ENCODE results near the gene UFSP2. TPM values are rescaled to one million over a fixed set of nuclear protein-coding genes. Genes with fewer than 3 reads are reported as not detected.
A peak's percentile ranks its signal among the peaks of the same experiment; 100 is the strongest.

UFSP2 gene
- total RNA-seq (ENCODE audit: unreplicated experiment), result 38.0 TPM
- long read RNA-seq, transcript UFSP2-201 (12 exons, 1,630 nt), result major isoform, 40 of 45 reads
- long read RNA-seq, partial matches to known transcripts, result 0 of 45 reads
- long read RNA-seq, other reads (novel, unspliced or antisense), result 4 of 45 reads

- peak; percentile 87 for DNase-seq
- H3K27me3 Mint-ChIP-seq (ENCODE audit: unreplicated experiment), result peaks cover 8% of the 10 kb centered on the region
- H3K9me3 Mint-ChIP-seq (ENCODE audit: unreplicated experiment), result peaks cover 11% of the 10 kb centered on the region
- H3K4me3 Mint-ChIP-seq (ENCODE audit: unreplicated experiment), result peak within 1 kb of the TSS; percentile 90
- H3K36me3 Mint-ChIP-seq (ENCODE audit: unreplicated experiment), result no peaks in the 10 kb centered on the region
- peak within 1 kb of the TSS; percentile 79 for H3K27ac Mint-ChIP-seq (ENCODE audit: unreplicated experiment)
- peaks cover 8% of the 10 kb centered on the region for H3K4me1 Mint-ChIP-seq (ENCODE audit: low read depth, unreplicated experiment)
- TF ChIP-seq CTCF (IDR thresholded peaks at IDR 0.05; ENCODE audit: partially characterized antibody, unreplicated experiment), result no peak
Measured at GRCh38 chr4:185425647-185426352, at the start of gene UFSP2. Gene UFSP2, minus strand, starts transcription at chr4:185425964. Its CDS starts 96 bp downstream, at chr4:185425868.

- H3K4me3 Mint-ChIP-seq (ENCODE audit: unreplicated experiment), result no peak overlapping the region
- H3K4me1 Mint-ChIP-seq (ENCODE audit: low read depth, unreplicated experiment), result peaks cover 2% of the 10 kb centered on the region
- no peak for DNase-seq
- peaks cover 7% of the 10 kb centered on the region for H3K27me3 Mint-ChIP-seq (ENCODE audit: unreplicated experiment)
- no peak overlapping the region for H3K27ac Mint-ChIP-seq (ENCODE audit: unreplicated experiment)
- TF ChIP-seq CTCF (IDR thresholded peaks at IDR 0.05; ENCODE audit: partially characterized antibody, unreplicated experiment), result no peak
- H3K9me3 Mint-ChIP-seq (ENCODE audit: unreplicated experiment), result peaks cover 2% of the 10 kb centered on the region
- H3K36me3 Mint-ChIP-seq (ENCODE audit: unreplicated experiment), result peaks cover 9% of the 10 kb centered on the region
Measured at GRCh38 chr4:185473247-185473646, 47.5 kb upstream of the UFSP2 start.

GRCh38 chr4:185472103-185472542 lies 46.4 kb upstream of the UFSP2 start:
- Mint-ChIP-seq H3K27me3 (ENCODE audit: unreplicated experiment) (peaks cover 5% of the 10 kb centered on the region), H3K36me3 (ENCODE audit: unreplicated experiment) (peaks cover 9% of the 10 kb centered on the region), H3K9me3 (ENCODE audit: unreplicated experiment) (peaks cover 2% of the 10 kb centered on the region), H3K4me1 (ENCODE audit: low read depth, unreplicated experiment) (peaks cover 2% of the 10 kb centered on the region), H3K27ac (ENCODE audit: unreplicated experiment) (peak overlapping the region; percentile 45), H3K4me3 (ENCODE audit: unreplicated experiment) (peak overlapping the region; percentile 86)
- DNase-seq, result no peak
- TF ChIP-seq CTCF (IDR thresholded peaks at IDR 0.05; ENCODE audit: partially characterized antibody, unreplicated experiment), result no peak

GRCh38 chr4:185471235-185472102 lies 45.7 kb upstream of the UFSP2 start, which contains the start of gene CCDC110:
Gene CCDC110, minus strand, starts transcription at chr4:185471733. Its CDS starts 50 bp downstream, at chr4:185471683.
- TF ChIP-seq CTCF (IDR thresholded peaks at IDR 0.05; ENCODE audit: partially characterized antibody, unreplicated experiment), result peak; percentile 53
- Mint-ChIP-seq H3K9me3 (ENCODE audit: unreplicated experiment) (peaks cover 2% of the 10 kb centered on the region), H3K4me3 (ENCODE audit: unreplicated experiment) (peak within 1 kb of the TSS; percentile 86), H3K36me3 (ENCODE audit: unreplicated experiment) (peaks cover 9% of the 10 kb centered on the region), H3K4me1 (ENCODE audit: low read depth, unreplicated experiment) (peaks cover 2% of the 10 kb centered on the region), H3K27me3 (ENCODE audit: unreplicated experiment) (peaks cover 5% of the 10 kb centered on the region), H3K27ac (ENCODE audit: unreplicated experiment) (peak within 1 kb of the TSS; percentile 60)
- DNase-seq, result peak; percentile 98

All from glutamatergic neuron (in vitro differentiated cells).